HG02973 (cell line): ENCODE data around the gene PIPOX.

Experiments
- ATAC-seq: cut with Tn5 transposase; IDR thresholded peaks from one replicate; pipeline ENCODE4 v1.9.1; 2021; ENCODE audit warnings: moderate library complexity; ENCODE audit not compliant: unreplicated experiment

Gene PIPOX

DNA sequence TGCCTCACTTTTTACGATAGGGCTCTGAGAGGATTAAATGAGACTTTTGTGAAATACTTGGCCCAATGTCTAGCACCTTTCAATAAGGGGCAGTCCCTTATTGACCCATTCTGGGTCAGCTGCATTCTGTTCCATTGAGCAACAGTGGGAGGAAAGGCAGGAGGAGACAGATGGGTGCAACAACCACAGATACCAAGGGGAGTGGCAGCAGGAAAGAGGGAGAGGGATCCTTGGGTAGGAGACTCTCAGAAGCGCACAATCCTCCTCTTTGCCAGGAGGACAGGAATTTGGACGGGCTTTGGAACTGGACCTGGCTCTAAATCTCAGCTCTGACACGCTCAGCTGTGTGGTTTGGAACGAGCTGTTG is 3.5 kb downstream of the PIPOX start:
- no peak for ATAC-seq

DNA sequence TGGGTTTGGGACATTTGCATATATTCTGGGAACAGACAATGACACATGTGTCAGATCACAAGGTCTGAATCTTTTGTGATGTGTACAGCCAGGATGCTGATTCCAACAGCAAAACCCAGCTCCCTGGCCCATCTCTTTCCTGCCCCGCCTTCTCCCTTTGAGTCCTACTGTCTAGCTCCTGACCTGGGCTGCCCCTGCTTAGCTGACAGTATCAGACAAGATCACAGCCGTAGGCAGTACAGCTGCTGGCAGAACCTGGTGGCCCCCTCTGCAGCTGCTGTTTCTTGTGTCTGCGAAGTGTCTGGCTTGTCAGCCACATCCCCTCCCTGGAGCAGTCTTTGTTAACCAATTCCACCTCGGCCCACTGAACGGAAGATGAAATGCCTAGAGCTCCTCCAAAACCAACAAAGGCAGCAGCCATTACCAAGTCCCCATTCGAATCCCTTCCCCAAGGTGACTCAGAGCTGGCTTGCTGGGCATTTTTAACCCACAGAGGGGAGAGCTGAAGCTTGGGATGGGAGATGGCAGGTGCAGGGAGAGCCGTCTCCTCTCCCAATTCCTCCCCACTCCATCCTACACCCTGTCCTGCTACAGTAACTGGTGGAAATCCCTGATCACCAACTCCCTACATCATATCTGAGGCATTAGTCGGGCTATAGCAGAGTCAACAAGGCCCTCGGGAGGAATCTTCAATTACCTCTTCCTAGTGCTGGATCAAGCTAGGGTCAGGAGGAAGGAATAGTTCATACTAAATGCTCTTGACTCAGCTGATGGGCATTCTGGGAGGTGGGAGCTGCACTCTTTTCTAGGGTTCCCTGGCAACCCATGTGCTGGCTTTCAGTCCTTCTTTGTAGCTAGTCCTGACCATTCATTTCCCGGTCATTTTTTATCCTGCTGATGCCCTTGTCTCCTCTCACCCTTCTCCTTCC is 5.8 kb downstream of the PIPOX start:
- no peak for ATAC-seq

DNA sequence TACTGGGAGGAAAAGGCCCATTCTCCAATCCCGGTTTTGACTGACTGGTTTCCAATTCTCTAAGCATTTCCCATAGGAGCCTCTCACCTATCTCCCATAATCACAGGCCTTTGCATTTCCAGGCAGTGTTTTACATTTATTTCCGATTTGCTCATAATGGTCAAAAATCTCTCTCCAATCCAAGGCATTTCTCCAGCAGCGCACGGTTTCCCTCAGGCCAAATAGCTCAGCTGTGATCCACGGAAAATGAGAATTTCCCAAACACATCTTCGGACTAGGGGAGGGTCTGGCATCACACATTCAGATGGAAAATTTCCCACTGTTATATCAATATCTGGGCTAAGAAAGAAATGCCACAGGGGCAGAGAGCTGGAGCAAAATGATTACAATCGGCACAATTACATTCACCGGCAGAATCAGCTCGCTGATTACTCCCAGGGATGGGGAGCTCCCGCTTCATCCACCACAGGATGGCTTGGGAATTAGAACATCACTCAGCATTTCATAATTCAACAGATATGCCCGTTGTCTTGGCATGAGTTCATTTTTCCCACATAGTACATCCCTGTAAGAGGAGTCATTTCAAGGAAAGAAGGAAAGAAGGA is 6.7 kb downstream of the PIPOX start:
- ATAC-seq, result no peak

DNA sequence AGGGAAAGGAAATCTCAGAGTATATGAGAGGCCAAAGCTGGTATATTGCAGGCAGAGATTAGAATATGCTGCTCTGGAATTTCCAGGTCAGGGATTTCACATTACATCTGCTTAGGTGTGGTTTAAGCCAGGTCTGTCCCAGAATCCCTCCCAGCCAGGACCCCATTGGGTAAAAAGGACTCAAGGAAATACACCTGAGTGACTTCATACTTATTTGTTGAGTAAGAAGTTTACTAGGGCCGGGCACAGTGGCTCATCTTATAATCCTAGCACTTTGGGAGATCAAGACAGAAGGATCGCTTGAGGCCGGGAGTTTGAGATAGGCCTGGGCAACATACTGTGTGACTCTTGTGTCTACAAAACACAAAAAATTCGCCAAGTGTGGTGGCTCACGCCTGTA is 7.2 kb downstream of the PIPOX start:
- no peak for ATAC-seq

DNA sequence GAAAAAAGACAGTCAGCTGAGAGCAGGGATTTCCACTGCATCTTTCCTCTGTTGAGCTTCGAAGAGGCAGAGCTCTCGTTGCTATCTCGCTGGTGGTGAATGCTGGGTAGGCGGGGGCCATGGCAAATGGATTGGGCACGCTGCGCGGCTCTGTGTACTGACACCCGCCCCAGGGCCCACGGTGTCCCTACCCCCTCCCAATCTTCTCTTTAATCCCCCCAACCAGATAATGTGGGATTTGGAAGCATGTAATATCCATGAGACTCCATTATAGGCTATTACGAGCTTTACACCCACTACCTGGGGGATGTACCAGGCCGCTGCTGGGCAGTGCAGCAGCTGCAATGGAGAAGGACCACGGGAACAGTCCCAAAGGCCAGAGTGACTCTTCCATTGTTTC is 8.3 kb downstream of the PIPOX start:
- ATAC-seq, result no peak

DNA sequence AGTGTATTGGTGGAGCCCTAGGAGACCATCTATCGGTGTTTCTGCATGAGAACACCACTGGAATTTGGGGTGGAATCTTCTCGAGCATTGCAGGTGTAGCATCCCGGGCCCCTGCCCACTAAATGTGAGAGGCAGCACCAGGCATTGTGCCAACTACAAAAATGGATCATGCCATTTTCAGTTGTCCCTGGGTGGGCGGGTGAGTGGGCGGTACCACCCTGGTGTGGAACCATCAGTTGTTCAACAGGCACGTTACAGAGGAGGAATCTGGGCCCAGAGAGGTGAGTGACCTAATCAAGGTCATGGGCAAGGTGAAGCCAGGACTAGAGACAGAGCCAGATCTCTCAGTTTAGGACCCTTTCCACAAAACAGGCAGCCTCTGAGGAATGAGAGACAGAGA is 8.8 kb downstream of the PIPOX start:
- ATAC-seq, result no peak

DNA sequence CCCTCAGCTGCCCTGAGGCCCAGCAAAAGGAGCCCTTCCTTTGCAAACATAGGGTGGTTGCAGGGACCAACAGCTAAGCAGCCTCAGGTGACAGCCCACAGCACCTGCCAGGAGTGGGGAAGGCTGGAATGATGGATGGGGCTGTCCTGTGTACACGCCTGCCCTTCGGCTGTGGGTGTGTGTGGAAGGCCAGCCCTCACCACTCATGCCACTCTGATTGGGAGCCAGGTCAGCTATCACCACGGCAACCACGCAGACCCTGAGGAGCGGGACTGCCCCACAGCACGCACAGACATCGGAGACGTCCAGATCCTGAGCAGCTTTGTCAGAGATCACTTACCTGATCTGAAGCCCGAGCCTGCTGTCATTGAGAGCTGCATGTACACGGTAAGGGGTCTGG is 11.9 kb downstream of the PIPOX start:
- no peak for ATAC-seq

DNA sequence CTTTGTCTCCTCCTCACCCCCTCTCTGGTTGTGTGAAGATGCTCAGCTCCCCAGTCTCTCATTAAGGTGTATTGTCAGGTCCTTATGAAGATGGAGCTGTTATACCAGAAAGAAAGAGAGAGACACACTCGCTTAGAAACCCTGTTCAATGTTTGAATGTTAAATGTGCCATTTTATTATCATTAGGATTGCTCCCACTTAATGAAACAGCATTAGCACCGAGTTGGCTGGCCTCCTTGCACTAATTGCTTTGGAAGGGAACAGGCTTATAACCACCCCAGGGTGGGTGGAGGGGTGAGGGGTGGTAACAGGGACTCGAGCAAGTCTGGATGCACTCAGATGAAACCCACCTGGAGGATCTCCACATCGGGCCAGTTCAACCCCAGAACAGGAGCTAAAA is 14.4 kb downstream of the PIPOX start:
- no peak for ATAC-seq

DNA sequence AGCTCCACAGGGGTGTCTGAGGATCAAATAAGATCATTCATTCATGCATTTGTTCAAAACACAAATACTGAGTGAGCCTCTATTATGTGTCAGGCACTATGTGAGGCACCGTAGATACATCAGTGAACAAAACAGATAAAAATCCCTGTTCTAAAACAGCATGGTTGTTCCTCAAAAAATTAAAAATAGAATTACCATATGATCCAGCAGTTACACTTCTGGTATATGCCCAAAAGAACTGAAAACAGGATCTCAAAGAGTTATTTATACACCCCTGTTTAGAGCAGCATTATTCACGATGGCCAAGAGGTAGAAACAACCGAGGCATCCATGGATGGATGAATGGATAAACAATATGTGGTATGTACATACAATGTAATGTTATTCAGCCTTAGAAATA is 15.4 kb downstream of the PIPOX start:
- ATAC-seq, result no peak

DNA sequence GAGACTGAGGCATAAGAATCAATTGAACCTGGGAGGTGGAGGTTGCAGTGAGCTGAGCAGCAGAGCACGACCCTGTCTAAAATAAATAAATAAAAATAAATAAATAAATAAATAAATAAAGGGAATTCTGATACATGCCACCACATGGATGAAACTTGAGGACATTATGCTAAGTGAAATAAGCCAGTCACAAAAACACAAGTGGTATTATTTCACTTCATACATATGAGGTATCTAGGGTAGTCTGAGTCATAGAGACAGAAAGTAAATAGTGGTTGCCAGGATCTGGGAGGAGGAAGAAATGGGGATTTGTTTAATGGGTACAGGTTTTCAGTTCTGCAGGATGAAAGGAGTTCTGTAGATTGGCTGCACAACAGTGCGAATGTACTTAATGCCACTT is 16.3 kb downstream of the PIPOX start:
- ATAC-seq, result no peak

DNA sequence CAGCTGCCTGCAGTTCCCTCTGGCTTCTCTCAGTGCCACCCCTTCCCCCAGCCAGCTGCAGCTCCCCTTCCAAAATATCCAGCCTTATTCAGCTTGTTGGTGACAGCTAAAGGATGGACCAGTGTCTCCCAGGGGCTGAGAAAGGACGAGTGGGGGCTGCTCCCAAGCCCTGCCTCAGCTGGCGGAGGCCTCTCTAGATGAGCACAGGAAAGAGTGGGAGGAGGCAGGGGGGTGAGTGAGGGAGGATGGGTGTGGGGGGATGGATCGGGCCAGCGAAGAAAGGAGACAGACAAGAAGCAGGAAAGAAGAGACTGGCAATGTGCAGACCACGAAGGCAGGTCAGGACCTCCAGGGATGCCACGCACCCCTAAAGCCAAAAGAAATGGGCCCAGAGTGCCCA is 17.5 kb downstream of the PIPOX start:
- no peak for ATAC-seq

DNA sequence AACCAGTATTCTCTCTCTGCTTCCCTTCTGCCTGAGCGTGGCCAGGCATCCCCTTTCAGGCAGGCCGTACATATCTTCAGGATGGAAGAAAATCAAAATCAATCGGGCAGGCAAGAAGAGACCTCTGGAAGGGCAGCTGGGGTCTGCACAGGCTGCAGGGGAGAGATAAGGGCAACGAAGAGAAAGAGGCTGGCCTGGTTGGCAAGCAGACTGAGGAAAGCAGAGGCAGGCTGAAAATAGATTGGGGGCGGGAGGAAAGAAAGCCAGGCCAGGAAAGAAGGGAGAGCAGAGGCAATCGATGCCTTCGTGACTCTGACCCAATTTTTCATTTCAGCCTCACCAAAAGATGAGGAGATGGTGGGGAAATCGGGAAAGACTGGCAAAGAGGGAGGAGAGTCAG is 18.1 kb downstream of the PIPOX start:
- no peak for ATAC-seq

DNA sequence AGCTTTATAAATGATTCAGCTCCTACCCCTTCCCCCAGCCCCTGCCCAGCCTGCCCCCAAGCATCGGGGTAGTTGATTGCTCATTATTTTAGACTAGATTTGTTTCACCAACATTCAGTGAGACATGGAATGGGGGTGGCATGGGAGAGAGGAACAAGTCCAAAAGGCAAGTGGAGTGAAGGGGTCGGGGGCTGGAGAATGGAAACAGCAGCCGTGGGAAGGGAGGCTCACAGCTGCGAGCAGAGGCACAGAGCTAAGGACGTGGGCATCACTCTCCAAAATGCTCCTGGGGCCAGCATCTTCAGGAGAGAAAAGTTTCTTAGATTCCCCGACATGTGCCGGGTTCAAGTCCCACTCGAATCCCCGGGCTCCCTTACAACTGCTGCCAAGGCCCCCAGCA is 19.3 kb downstream of the PIPOX start:
- ATAC-seq, result no peak

DNA sequence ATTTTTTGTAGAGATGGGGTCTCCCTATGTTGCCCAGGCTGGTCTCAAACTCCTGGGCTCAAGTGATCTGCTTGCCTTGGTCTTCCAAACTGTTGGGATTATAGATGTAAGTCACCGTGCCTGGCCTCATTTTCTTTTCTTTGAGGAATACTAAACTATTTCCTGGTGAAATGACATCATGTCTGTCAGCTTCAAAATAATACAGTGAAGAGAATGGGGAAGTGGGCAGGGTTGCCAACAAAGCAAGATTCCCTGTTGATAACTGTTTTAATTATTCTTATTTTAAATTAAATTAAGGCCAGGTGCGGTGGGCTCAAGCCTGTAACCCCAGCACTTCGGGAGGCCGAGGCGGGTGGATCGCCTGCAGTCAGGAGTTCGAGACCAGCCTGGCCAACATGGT is 21.1 kb downstream of the PIPOX start:
- ATAC-seq, result no peak

DNA sequence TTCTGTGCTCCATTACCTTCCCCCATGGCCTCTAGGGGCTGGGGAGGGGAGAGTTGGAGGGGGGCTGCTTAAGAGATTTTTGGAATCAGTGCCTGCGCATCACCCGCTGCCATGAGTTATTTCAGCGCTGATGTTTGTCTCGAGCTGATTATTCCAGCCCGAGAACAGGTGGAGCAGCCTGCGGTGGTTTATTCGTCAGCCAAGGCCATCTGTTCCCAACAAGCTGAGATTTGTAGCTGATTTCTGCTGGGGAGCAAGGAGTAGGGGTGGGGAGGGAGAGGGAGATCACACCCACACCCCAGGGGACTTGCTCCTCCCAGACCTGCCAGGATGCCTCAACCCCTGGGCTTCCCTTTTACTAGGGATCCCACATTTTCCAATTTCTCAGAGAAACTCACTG is 23.1 kb downstream of the PIPOX start:
- no peak for ATAC-seq

DNA sequence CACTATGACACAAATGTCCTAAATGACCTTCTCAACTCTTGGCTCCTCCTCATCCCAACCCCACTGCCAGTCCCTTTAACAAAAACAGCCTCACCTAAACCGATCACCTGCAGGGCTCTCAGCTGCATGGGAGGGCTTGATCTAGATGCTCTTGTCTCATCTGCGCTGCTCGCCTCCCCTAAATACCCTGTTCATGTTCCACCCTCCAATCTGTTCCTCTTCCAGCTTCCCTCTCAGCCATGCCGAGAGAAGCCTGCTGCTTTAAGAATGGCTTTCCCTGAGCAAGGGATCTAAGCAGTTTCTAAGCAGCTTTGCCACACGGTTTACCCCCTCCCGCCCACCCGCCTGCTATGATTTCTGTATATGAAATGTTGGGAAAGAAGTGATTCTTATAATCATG is 23.7 kb downstream of the PIPOX start:
- no peak for ATAC-seq

DNA sequence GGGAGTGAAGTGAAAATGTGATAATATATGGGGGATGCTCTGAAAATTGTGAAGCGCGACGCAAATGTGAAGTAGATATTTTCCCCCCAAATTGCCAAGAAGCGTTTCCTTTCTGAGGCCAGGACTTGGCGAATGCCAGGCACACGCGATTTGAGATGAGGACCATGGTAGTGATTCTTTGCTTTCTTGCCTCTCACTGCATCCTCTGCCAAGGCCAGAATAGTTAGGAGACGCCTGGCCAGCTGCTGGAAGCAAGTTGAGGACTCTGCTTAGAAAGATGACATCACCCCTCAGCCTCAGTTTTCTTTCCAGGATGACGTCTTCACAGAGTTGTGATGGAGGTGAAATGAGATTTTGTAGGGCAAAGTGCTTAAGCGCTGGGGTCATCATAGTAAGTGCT is 25.9 kb downstream of the PIPOX start:
- no peak for ATAC-seq

DNA sequence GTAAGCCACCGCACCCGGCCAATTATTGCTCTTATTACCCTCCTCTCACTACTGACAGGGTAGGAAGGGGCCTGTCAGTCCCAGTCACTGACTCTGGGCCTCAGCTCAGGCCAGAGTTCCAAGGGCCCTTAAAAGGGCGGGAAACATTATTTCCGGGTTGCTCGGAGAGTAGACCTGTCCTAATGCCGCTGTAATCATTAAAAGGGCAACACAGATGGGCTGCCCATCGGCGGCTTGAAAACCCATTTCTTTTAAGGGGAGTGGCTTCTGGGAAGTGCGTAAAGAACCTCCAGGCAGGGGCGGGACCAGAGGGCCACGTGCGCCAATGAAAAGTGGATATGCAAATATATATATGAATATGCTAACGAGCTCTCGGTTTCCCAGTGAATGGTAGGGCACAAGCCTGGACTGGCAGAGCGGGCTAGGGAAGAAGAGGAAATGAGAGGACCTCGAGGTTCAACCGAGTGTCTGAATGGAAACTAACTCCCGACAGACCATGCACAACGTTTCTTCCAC is 26.6 kb downstream of the PIPOX start:
- no peak for ATAC-seq

DNA sequence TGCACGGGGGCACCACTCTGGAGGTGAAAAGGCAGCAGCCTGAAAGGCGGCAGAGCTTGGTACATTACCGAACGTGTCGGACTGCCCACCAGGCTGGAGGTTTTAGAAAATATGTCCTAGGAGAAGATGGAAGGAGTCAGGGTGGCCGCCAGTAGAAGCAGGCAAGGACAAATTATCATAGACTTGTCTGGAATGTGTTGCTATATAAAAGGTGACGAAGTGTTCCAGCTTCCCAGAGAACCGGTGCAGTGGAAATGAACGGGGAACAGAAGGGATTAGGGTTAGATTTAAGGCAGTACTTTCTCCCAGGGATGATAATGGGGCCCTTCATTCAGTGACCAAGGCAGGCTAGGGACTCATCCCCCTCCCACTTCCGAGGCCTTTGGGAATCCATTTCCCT is 27.4 kb downstream of the PIPOX start:
- ATAC-seq, result no peak

DNA sequence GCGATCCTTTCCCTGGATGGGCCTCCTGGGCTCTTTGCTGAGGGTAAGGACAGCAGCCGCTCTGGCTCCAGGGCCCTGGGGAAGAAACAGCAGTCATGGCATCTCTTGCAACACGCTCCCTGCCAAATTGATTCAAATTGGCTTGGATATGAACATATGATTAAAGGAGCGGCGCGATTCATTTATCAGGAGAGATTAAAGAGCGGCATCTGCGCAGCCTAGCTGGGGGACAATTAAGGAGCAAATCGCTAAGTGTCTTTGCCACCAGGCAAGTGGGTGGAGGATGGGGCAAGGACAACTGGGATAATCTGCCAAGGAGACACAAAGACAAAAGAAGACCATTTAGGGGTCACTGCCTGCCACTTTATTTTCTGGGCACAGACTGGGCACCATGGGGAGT is 27.8 kb downstream of the PIPOX start:
- ATAC-seq, result no peak

DNA sequence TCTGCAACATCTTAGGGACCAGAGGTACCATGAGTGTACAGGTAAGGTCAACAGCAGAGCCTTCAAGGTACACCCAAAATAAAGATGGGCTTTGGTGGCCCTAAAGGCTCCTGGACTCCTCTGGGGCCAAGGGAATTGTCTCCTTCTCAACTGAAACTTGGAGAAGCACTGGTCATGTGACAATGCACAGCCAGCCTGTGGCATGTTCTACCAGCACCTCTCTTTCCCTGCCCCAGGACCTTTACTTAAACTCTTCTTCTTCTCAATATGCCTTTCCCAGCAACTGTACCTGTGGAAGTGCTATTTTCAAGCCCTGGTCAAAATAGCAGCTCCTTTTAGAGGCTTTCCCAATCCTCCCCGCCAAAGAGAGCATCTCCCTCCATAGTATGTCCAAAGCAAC is 28.4 kb downstream of the PIPOX start:
- ATAC-seq, result no peak

DNA sequence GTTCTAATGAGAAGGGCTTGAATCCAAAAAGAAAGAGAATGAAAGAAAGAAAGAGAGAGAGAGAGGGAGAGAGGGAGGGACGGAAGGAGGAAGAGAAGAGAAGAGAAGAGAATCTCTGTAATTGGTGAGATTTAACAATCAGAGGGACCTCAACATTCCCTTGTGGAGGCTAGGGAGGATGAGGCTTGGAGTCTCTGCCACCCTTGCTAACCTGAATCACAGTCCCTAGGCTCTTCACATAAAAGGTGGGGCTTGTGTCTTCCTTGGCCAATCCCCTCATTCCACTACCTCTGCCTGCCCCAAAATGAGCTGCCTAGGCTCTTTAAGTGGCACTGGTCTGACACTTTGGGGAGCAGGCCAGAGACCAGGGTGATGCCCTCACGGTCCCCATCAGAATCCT is 30.1 kb downstream of the PIPOX start:
- no peak for ATAC-seq

DNA sequence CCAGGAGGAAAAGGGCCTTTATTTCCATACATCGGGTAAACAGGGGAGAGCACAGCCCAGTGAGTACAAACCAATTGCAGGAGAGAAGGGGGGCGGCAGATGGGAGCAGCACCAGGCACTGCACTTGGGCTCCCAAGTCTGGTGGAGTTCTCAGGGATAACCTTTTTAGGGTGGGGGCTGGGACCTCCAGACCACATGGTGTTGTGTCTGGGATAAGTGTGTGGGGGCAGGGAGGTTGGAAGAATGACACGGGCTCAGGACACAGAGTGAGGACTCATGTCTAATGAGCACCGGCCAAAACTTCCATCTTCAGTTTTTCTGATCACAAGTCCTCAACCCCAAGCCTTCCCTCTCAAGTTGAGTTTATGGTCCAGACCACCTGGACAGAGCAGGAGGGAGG is 30.6 kb downstream of the PIPOX start:
- no peak for ATAC-seq
